Astrocyte of the spinal cord (primary cell): Measurements from ENCODE around the gene TULP4.

ENCODE experiments used
- DNase-seq: peaks from one replicate; pipeline ENCODE4 v3.0.0; 2011; ENCODE audit warnings: low read depth, low spot score
- H3K4me3 ChIP-seq: 2 replicates; pipeline ENCODE4 v1.5.1; 2011; ENCODE audit warnings: low read depth, mild to moderate bottlenecking, low read length, moderate library complexity
- CTCF ChIP-seq: IDR thresholded peaks from 2 replicates; pipeline ENCODE4 v1.5.1; 2012; ENCODE audit warnings: low read depth, mild to moderate bottlenecking, low read length, inconsistent platforms
- in situ Hi-C: cut with HindIII; loops from 2 replicates; pipeline ENCODE4 v1.10.0; 2017; ENCODE audit warnings: low sequenced_read_pairs

Gene TULP4

DNA sequence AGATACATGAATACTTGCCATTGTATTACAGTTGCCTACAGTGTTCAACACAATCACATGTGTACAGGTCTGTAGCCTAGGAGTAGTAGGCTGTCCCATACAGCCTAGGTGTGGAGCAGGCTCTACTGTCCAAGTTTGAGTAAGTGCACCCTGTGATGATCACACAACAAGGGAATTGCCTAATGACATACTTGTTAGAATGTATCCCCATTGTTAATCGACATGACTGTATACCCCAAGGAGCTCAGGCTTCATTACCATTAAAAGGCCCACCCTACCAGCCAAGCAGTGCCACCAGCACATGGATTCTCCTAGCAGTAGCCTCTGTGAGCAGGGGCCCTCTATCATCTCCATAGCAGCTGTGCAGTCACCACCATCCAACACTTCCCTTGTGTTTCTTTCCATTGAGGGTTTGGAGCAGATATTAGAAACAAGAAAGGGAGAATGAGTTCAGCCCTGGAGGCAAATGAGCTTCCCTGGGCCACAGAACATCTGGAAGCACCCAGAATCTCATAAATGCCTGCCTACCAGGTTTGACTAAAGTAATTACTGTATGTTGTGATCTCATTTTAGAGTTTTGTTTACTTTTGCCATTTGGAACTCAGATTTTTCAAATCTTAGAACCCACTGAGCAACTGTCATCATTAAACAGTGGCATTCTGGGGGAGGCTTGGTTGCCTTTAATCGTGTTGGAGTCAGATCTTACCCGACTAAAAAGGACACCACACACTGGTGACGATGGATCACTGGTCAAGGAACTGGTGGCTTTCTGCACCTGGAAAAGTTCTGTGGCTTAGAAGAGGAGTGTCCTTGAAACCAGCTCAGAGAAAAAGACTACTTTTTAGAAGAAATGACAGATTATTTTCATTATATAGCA is 104.9 kb downstream of the TULP4 start:
- TF ChIP-seq CTCF: no peak
- no peak overlapping the region for H3K4me3 ChIP-seq
- in situ Hi-C loops: no loop called here
- no peak for DNase-seq

GRCh38 chr6:158417760-158418098 is 105.5 kb downstream of the TULP4 start:
- H3K4me3 ChIP-seq: no peak overlapping the region
- TF ChIP-seq CTCF: no peak
- in situ Hi-C loops: no loop called here
- peak; percentile 79 for DNase-seq

DNA sequence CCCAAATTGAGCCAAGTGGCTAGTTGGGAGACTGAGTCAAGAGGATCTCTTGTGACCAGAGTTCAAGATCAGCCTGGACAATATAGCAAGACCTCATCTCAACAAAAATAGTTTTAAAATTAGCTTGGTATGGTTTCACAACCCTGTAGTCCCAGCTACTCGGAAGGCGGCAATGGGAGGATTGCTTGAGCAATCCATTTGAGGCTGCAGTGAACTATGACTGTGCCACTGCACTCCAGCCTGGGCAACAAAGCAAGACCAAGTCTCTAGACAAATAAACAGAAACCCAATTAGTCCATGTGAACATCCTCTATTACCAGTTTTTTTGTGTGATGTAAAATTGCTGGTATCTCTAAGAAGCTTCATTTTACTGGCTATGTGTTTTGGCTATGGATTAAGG is 106.2 kb downstream of the TULP4 start:
- no peak overlapping the region for H3K4me3 ChIP-seq
- no peak for TF ChIP-seq CTCF
- in situ Hi-C loops: no loop called here
- no peak for DNase-seq

DNA sequence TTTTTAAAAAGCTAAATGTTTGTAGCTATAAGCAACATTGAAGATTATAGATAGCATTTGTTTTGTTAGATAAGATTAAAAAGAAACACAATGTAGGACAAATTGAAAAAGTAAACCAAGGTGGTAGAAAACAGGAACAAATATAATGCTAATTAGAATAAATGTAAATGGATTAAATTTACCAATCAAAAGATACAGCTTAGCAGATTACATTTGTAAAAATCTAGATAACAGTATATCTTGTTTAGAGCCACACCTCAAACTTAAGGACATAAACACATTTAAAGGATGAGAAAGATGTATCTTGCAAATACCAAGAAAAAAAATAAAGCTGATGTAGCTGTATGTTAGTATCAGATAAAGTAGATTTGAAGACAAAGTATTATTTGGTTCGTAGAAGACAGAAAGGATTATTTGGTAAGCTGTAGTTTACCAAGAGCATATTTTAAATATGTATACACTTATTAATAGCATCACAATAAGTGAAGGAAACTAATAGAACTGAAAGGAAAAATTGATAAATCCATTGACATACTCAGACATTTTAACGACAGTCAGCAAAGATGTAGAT is 107.2 kb downstream of the TULP4 start:
- TF ChIP-seq CTCF: no peak
- DNase-seq: no peak
- in situ Hi-C loops: no loop called here
- H3K4me3 ChIP-seq: no peak overlapping the region

GRCh38 chr6:158421381-158421780 is 109.1 kb downstream of the TULP4 start:
- TF ChIP-seq CTCF: no peak
- in situ Hi-C loops: no loop called here
- H3K4me3 ChIP-seq: no peak overlapping the region
- no peak for DNase-seq

DNA sequence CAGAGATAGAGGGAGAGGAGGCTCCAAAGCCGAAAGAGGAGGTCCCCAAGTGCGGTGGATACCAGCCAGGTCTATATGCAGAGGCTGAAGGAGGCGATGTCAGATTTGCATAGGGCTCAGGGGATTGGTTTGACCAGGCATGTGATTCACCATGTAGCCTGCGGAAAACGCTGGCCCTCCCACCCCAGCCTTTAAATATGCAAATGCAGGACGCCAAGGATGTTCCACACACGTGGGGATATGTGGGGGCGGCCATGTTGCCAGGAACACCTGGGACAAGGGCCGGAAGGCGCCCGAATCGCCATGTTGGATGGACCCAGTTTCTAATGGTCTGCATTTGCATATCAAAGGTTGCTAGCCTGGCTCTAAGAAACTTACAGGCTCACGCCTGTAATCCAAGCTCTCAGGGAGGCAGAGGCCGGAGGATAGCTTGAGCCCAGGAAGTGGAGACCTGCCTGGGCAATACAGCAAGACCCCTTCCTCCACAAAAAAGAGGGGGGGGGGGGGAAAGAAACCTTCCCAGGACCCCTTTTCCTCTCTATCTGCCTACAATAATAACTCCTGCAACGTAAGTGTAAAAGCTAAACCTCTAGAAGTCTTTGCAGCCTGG is 110.5 kb downstream of the TULP4 start:
- no peak for DNase-seq
- no peak overlapping the region for H3K4me3 ChIP-seq
- no peak for TF ChIP-seq CTCF
- in situ Hi-C loops: no loop called here
